ENCODE results near the gene ZRANB1.

GRCh38 chr10:125030567-125031197 is 88.8 kb downstream of the ZRANB1 start:
- TF ChIP-seq POU2F2 (IDR thresholded peaks at IDR 0.05; ENCODE audit: low read depth, low read length) (no peak), POLR2A (IDR thresholded peaks at IDR 0.05; ENCODE audit: low read depth, low read length) (no peak), SPI1 (IDR thresholded peaks at IDR 0.05; ENCODE audit: low read depth, low read length) (no peak), TAF1 (IDR thresholded peaks at IDR 0.05; ENCODE audit: low read depth, low read length) (no peak), POLR2AphosphoS5 (IDR thresholded peaks at IDR 0.05; ENCODE audit: low read depth, low read length) (no peak)
